Kidney (tissue), 14 donors: ENCODE results near the gene MYO15B. TPM values are rescaled to one million over a fixed set of nuclear protein-coding genes. Genes with fewer than 3 reads are reported as not detected.

Experiments
- DNase-seq, 5 donors: peaks; one replicate each; pipeline ENCODE4 v3.0.0-alpha.2; 2013 to 2020
- FAIRE-seq: peaks from 2 replicates; lab custom pipeline; 2012; peaks lifted over from hg19 to GRCh38; lab: Jason Lieb, UNC
- H3K27ac ChIP-seq, 2 donors: one replicate each; pipeline ENCODE4 v1.7.0; 2013; ENCODE audit warnings: low read depth in 2 of 2, low read length in 2 of 2, inconsistent platforms in 1 of 2
- H3K27me3 ChIP-seq: one replicate; pipeline ENCODE4 v1.7.1; 2013; ENCODE audit warnings: low read length, inconsistent platforms; ENCODE audit not compliant: control insufficient read depth, insufficient read depth
- H3K36me3 ChIP-seq, 3 donors: one replicate each; pipeline versions ENCODE4 v1.7.0 to v1.7.1; 2013; ENCODE audit warnings: low read length in 3 of 3, control low read depth in 1 of 3, inconsistent platforms in 1 of 3; ENCODE audit not compliant: insufficient read depth in 3 of 3, control insufficient read depth in 2 of 3
- H3K4me1 ChIP-seq, 3 donors: one replicate each; pipeline versions ENCODE4 v1.7.0 to v1.7.1; 2013; ENCODE audit warnings: low read length in 3 of 3, inconsistent platforms in 1 of 3, low read depth in 1 of 3; ENCODE audit not compliant: control insufficient read depth in 2 of 3, insufficient read depth in 2 of 3
- H3K4me3 ChIP-seq, 3 donors: one replicate each; pipeline versions ENCODE4 v1.7.0 to v1.8.1; 2013; ENCODE audit warnings: low read length in 3 of 3, control low read depth in 1 of 3, inconsistent platforms in 1 of 3
- H3K9ac ChIP-seq, 3 donors: one replicate each; pipeline versions ENCODE4 v1.7.0 to v1.7.1; 2013; ENCODE audit warnings: low read length in 3 of 3, control low read depth in 1 of 3, inconsistent platforms in 1 of 3
- H3K9me3 ChIP-seq, 3 donors: one replicate each; pipeline versions ENCODE4 v1.7.0 to v1.7.1; 2013; ENCODE audit warnings: low read length in 3 of 3, control low read depth in 1 of 3, inconsistent platforms in 1 of 3; ENCODE audit not compliant: control insufficient read depth in 2 of 3, insufficient read depth in 1 of 3
- intact Hi-C: fragments of 100-400 bp; cut with DNase I; formaldehyde crosslinking; loops from one replicate; pipeline ENCODE4 v1.11.1; 2022
- polyA plus RNA-seq: library from polyadenylated mRNA; stranded (reverse); fragments of 350-450 nt; fragmentation: Illumina TruSeq; extraction: RNeasy Lipid Tissue Mini Kit (QIAGEN cat#74804); gene quantifications from one replicate; pipeline ENCODE4 v1.2.3, GENCODE V29; 2014; ENCODE audit warnings: low read depth, low replicate concordance; ENCODE audit not compliant: insufficient read depth
- total RNA-seq: library from RNA; stranded (reverse); fragmentation: NEBNext Ultra II Directional; extraction: Animal tissue kit (Norgen Biotek cat#: 25700); gene quantifications from one replicate; pipeline ENCODE4 v1.2.1, GENCODE V29; 2021
- TF ChIP-seq, protein P1 (sequence below): IDR thresholded peaks from 3 replicates; pipeline ENCODE4 v1.5.1; 2012; ENCODE audit warnings: mild to moderate bottlenecking, moderate library complexity, borderline replicate concordance; ENCODE audit not compliant: insufficient read depth; ENCODE audit errors: extremely low read depth
- donor health status: control.
- donor health status: control.
- donor health status: control.
- donor health status: control.
- donor health status: control.
- donor health status: DM: yes; HTN: yes; CAD: no.
- donor health status: Normal renal cell carcinoma (clear cell type).

Gene MYO15B
- total and polyA plus RNA-seq, 2 donors from 2014 or later, result 139 to 286 TPM

DNA sequence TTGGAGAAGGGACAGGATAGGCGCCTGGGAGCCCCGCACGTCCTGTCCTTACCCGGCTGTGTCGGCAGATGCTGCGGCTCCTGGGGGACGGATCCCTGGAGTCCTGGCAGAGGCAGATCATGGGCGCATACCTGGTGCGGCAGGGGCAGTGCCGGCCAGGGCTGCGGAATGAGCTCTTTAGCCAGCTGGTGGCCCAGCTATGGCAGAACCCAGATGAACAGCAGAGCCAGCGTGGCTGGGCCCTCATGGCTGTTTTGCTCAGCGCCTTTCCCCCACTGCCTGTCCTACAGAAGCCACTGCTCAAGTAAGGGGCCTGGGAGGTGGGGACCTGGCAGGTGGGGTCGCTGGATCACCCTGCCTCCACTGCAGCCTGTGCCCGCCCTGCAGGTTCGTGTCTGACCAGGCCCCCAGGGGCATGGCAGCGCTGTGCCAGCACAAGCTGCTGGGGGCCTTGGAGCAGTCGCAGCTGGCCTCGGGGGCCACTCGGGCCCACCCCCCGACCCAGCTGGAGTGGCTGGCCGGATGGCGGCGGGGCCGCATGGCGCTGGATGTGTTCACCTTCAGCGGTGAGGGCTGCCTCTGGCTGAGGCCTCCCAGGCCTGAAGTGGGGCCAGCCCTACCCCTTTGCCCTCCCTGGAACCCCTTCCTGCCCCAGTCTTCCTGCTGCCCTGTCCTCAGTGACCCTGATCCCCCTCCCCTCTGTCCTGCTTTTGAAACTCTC is 25.5 kb downstream of the MYO15B start:
- intact Hi-C loops, result no loop called here
- TF ChIP-seq, protein P1, sequence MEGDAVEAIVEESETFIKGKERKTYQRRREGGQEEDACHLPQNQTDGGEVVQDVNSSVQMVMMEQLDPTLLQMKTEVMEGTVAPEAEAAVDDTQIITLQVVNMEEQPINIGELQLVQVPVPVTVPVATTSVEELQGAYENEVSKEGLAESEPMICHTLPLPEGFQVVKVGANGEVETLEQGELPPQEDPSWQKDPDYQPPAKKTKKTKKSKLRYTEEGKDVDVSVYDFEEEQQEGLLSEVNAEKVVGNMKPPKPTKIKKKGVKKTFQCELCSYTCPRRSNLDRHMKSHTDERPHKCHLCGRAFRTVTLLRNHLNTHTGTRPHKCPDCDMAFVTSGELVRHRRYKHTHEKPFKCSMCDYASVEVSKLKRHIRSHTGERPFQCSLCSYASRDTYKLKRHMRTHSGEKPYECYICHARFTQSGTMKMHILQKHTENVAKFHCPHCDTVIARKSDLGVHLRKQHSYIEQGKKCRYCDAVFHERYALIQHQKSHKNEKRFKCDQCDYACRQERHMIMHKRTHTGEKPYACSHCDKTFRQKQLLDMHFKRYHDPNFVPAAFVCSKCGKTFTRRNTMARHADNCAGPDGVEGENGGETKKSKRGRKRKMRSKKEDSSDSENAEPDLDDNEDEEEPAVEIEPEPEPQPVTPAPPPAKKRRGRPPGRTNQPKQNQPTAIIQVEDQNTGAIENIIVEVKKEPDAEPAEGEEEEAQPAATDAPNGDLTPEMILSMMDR, result no peak
- Histone ChIP-seq H3K27me3 (no peaks in the 10 kb centered on the region), H3K4me1 (peaks cover 0 to 2% (median 0%) of the 10 kb centered on the region in 3 donors), H3K9me3 (no peaks in the 10 kb centered on the region), H3K36me3 (peaks cover 0 to 22% (median 4%) of the 10 kb centered on the region in 3 donors), H3K27ac (no peak overlapping the region), H3K9ac (no peak overlapping the region), H3K4me3 (no peak overlapping the region)
- DNase-seq (no peak), FAIRE-seq (no peak)

DNA sequence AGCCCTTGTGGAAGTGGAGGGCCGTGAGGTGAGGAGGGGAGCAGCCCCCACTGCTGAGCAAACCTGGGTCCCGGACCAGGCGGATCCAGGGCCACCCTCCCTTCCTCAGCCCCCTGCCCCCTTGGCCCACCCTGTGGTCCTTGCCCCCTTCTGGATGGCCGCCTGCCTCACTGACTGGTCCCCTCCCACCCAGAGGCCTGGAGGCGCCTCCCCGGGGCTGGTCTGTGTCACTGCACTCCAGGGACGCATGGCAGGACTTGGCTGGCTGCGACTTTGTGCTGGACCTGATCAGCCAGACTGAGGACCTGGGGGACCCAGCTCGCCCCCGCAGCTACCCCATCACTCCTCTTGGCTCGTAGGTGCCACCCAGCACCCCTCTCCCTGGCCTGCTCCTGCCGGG is 26.4 kb downstream of the MYO15B start:
- Histone ChIP-seq H3K27me3 (no peaks in the 10 kb centered on the region), H3K9ac (no peak overlapping the region), H3K9me3 (no peaks in the 10 kb centered on the region), H3K36me3 (peaks cover 0 to 25% (median 7%) of the 10 kb centered on the region in 3 donors), H3K4me3 (no peak overlapping the region), H3K4me1 (peaks cover 0 to 2% (median 0%) of the 10 kb centered on the region in 3 donors), H3K27ac (no peak overlapping the region)
- FAIRE-seq (no peak), DNase-seq (no peak)
- intact Hi-C loops, result no loop called here
- TF ChIP-seq, protein P1, result no peak

DNA sequence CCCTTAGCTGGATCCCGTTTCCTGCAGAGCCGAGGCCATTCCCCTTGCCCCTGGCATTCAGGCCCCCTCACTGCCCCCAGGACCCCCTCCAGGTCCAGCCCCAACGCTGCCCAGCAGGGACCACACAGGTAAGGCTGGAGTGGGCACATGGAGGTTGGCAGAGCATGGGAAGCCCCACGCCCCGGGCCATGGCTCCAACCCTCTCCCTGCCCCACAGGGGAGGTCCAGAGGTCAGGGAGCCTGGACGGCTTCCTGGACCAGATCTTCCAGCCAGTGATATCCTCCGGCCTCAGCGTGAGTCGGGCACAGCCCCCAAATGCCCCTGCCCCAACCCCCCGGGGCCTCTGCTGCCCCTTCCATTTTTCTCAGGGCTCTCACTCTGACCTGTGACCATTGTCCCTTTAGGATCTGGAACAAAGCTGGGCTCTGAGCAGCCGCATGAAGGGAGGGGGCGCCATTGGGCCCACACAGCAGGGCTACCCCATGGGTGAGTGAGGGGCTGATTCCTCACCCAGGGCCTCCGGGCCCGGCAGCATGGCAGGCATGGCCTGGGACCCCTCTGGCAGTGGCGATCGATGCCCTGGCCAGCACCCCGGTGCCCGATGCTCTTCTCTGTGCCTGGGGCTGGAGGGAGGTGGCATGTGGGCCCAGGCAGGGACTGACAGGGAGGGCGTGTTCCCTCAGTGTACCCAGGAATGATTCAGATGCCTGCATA is 27.1 kb downstream of the MYO15B start:
- intact Hi-C loops, result no loop called here
- no peak overlapping the region for H3K4me3 ChIP-seq
- no peak overlapping the region for H3K9ac ChIP-seq
- no peaks in the 10 kb centered on the region for H3K9me3 ChIP-seq
- no peaks in the 10 kb centered on the region for H3K27me3 ChIP-seq
- H3K36me3 ChIP-seq, result peaks cover 0 to 25% (median 7%) of the 10 kb centered on the region in 3 donors
- H3K4me1 ChIP-seq, result peaks cover 0 to 2% (median 0%) of the 10 kb centered on the region in 3 donors
- peak overlapping the region in 1 of 2 donors; percentile 22 for H3K27ac ChIP-seq
- TF ChIP-seq, protein P1, result no peak
- DNase-seq, result no peak
- no peak for FAIRE-seq
